GM12865 (cell line): ENCODE results near the gene TRIM8.
A peak's percentile ranks its signal among the peaks of the same experiment; 100 is the strongest.

ENCODE experiments used
- DNase-seq: peaks from one replicate; pipeline ENCODE4 v3.0.0; 2010; ENCODE audit warnings: low read depth
- H3K4me3 ChIP-seq: 2 replicates; pipeline ENCODE4 v1.5.1; 2011; ENCODE audit warnings: mild to moderate bottlenecking, low read depth, low read length, control low read depth
- TF ChIP-seq, protein P1 (sequence below): IDR thresholded peaks from 2 replicates; pipeline ENCODE4 v1.5.1; 2011; ENCODE audit warnings: low read length, control low read depth, low read depth, inconsistent platforms; ENCODE audit not compliant: insufficient read depth; ENCODE audit errors: missing control alignments

Gene TRIM8

DNA sequence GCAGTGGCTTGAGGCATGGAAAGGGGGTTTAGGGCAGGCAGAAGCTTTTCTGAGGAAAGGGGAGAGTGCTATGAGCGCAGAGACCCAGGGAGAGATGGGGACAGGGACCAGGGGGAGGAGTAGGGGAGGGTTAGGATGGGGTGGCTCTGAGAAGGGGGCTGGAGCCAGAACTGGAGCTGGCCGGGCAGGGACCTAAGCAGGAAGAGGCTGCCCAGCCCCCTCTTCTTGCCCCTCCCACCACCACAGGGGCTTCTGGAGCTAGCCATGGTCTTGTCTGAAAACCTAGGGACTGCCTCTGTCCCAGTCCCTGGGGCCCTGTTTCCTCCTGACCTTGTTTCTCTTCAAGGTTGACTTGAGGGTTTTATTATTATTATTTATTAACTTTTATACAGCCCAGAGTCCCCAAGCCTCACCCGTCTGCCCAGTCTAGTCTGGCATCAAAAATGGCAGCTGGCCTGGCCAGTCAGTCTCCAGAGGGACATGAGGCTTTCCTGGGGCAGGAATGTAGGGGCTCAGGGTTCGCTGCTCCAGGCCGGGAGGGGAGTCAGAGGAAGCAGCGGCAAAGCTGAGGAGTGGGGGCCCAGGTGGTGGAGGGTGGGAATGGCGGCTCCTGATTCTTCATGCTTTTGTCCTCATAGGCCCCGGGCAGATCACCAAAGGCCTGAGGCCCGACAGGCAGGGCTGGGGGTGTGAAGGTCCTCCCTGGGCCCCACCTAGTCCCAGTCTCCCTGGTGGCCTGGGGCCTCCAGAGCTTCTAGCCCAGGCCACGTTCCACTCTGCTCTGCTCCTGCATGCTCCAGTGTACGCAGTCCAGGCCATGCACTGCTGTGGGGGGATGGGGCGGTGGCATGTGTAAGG, 5.7 kb downstream of the TRIM8 start:
- H3K4me3 ChIP-seq = peak overlapping the region; percentile 90
- TF ChIP-seq, protein P1, sequence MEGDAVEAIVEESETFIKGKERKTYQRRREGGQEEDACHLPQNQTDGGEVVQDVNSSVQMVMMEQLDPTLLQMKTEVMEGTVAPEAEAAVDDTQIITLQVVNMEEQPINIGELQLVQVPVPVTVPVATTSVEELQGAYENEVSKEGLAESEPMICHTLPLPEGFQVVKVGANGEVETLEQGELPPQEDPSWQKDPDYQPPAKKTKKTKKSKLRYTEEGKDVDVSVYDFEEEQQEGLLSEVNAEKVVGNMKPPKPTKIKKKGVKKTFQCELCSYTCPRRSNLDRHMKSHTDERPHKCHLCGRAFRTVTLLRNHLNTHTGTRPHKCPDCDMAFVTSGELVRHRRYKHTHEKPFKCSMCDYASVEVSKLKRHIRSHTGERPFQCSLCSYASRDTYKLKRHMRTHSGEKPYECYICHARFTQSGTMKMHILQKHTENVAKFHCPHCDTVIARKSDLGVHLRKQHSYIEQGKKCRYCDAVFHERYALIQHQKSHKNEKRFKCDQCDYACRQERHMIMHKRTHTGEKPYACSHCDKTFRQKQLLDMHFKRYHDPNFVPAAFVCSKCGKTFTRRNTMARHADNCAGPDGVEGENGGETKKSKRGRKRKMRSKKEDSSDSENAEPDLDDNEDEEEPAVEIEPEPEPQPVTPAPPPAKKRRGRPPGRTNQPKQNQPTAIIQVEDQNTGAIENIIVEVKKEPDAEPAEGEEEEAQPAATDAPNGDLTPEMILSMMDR = no peak
- DNase-seq = no peak

DNA sequence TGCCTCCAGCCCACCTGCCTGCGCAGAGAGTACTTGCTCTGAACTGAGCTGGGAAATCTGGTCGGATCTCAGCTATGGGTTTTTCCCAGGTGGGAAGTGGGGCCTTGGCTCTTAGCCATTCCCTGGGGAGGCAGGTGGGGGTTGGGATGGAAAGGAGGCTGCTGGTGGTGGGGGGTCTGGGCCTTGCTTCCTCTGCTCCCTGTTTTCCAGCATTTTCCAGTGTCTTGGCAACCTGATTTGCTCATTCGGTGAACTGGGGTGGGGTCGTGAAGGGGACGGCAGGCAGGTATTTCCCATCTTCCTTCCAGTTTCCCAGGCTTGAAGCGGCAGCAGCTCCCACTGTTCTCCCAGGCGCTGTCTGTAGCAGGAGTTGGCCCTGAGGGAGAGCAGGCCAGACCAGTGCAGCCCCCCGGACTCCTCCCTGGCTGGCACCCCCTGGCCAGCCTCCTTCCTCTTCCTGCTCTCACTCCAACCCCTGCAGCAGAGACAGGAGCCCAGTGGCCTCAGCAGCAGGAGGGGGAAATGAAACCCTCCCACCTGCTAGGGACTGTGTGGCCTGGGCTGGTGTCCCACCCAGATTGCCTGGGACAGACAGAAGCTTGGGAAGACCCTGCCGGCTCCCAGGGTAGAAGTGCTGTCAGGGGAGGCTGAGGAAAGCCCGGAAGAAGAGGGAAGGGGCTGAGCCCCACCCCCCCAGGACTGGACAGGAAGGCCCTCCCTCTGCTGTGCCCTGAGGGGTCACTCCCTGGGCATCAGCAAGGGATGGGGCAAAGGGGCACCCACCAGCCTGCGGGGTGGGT, 6.6 kb downstream of the TRIM8 start:
- TF ChIP-seq, protein P1 = no peak
- peak; percentile 37 for DNase-seq
- H3K4me3 ChIP-seq = peak overlapping the region; percentile 90

DNA sequence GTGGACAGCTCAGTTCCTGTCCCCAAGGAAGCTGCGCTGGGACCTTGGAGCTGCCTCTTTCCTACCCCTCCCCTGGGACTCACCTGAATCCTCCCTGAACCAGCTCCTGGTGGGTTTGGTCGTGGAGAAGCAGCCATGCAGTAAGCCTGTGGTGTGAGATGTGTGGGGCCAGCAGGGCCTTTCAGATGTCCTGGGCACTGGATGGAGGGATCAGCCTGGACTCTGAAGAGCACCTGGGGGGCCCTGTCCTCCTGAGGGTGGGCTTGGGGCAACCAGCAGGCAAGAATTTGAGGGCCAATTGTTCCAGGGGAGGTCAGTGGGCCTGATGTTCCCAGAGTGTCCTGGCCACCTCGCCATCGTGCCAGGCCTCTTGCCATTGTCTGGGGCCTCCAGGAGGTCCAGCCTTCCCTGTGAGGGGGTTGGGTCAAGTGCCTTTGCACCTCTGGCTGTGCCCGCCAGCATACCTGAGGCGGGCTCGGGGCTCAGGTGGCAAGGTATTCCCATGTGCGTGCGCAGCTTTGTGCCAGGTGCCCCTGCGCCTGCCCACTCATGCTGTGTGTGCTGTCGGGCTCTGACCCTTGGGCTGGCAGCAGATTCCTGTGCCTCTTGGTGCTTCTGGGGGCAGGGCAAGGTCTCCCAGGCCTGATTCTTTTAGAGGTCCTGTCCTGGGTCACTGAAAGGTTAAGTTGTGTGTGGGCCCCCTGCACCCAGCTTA, 7.3 kb downstream of the TRIM8 start:
- H3K4me3 ChIP-seq = peak overlapping the region; percentile 90
- peak; percentile 49 for DNase-seq
- TF ChIP-seq, protein P1 = no peak

DNA sequence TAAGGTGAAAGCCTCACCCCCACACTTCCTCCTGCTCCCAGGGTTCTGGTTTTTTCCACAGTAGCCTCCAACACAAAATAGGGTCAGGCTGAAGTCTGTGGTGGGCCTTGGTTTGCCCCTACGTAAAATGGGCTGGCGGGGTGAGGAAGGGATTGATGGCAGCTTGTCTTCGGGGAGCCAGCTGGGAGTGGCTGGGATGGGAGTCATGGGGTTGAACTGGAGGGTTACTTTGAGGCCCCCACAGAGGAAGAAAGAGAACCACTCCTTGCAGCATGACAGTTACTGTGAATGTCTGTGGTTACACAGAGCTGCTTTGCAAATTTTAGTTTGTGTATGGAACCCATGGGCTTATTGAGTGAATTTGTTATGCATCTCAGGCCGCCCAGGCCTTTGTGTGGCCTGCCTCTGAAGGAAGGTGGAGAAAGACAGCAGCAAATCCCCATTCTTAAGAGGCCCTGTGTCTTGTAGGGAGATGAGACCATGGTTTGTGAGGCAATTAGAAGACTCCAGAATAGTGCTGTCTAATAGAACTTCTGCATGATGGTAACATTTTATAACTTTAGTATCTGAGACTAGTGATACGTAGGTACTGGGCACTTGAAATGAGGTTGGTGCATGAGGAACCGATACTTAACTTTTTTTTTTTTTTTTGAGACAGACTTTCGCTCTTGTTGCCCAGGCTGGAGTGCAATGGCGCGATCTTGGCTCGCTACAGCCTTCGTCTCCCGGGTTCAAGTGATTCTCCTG, 8.1 kb downstream of the TRIM8 start:
- TF ChIP-seq, protein P1 = no peak
- H3K4me3 ChIP-seq = peak overlapping the region; percentile 90

DNA sequence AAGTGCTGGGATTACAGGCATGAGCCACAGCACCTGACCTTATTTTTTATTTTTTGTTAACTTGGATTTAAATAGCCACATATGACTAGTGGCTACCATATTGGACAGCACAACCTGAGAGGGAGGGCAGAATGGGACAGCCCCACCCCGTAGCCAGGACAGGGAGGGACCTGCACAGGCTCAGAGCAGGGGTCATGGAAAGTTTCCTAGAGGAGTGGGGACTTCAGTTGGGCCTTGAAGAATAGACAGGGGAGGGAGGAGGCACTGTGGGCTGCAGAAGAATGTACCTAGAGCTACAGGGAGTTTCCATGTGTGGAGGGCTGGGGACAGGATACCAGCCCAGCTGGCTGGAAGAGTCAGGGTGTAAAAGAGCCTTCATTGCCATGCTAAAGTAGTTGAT, 8.8 kb downstream of the TRIM8 start:
- peak; percentile 40 for DNase-seq
- 0 out of 2 replicates have a peak overlapping the region, but pooled peaks have one; percentile 13 for H3K4me3 ChIP-seq
- TF ChIP-seq, protein P1 = no peak

More for the DNA sequence above, 8.1 kb downstream of the TRIM8 start:
- DNase-seq = peak; percentile 80

DNA sequence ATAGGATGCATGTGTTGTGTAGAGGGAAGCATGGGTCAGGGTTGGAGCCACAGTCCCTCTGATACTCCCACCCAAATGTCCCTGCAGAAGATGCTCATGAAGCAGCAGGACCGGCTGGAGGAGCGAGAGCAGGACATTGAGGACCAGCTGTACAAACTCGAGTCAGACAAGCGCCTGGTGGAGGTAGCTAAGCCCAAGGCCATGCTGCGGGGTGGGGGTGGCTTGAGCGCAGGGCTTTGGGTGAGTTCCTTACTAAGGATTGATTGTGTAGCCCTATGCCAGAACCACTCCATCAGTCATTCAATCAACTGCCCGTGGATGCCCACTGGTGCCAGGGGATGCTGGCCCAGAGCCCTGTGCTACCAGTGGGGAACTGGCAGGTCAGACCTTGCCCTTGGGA, 10.3 kb downstream of the TRIM8 start:
- H3K4me3 ChIP-seq = no peak overlapping the region
- DNase-seq = no peak
- TF ChIP-seq, protein P1 = no peak
